ENCODE measurements around the gene ATP1A2. TPM values are rescaled to one million over a fixed set of nuclear protein-coding genes. Genes with fewer than 3 reads are reported as not detected.

Gene ATP1A2
- total RNA-seq, 2 experiments from 2014 or later, result not detected

- ATAC-seq (no peak), DNase-seq (no peak)
- no peak for TF ChIP-seq CTCF (IDR thresholded peaks at IDR 0.05)
- Mint-ChIP-seq H3K4me3 (no peak overlapping the region), H3K27me3 (peaks cover 11% of the 10 kb centered on the region), H3K27ac (no peak overlapping the region), H3K9me3 (no peaks in the 10 kb centered on the region), H3K4me1 (ENCODE audit: low read depth) (no peaks in the 10 kb centered on the region), H3K36me3 (ENCODE audit: low read depth) (no peaks in the 10 kb centered on the region)
- intact Hi-C loops (cut with micrococcal nuclease), result no loop called here
- ChIA-PET POLR2A (no interaction called here), CTCF (interaction anchor here (0.8 kb wide), 1 partner anchor 162 kb away, joined by 3 read pairs; no protein-coding TSS in a partner anchor)
Measured at GRCh38 chr1:160129046-160129445, 13.5 kb downstream of the ATP1A2 start.

- no peak for TF ChIP-seq CTCF (IDR thresholded peaks at IDR 0.05)
- CTCF ChIA-PET, result no interaction called here
- intact Hi-C loops (cut with micrococcal nuclease), result no loop called here
- ATAC-seq (no peak), DNase-seq (no peak)
- Mint-ChIP-seq H3K4me1 (ENCODE audit: low read depth) (no peaks in the 10 kb centered on the region), H3K9me3 (no peaks in the 10 kb centered on the region), H3K36me3 (ENCODE audit: low read depth) (no peaks in the 10 kb centered on the region), H3K27me3 (peaks cover 11% of the 10 kb centered on the region), H3K27ac (no peak overlapping the region), H3K4me3 (no peak overlapping the region)
- POLR2A ChIA-PET, result no interaction called here
Measured at GRCh38 chr1:160129558-160129957, 14.0 kb downstream of the ATP1A2 start.

- ChIA-PET POLR2A (interaction anchor here (0.8 kb wide), 1 partner anchor 21 kb away, joined by 3 read pairs; no protein-coding TSS in a partner anchor), CTCF (no interaction called here)
- Mint-ChIP-seq H3K4me1 (ENCODE audit: low read depth) (no peaks in the 10 kb centered on the region), H3K27ac (no peak overlapping the region), H3K4me3 (no peak overlapping the region), H3K9me3 (no peaks in the 10 kb centered on the region), H3K27me3 (peaks cover 11% of the 10 kb centered on the region), H3K36me3 (ENCODE audit: low read depth) (no peaks in the 10 kb centered on the region)
- TF ChIP-seq CTCF (IDR thresholded peaks at IDR 0.05), result no peak
- intact Hi-C loops (cut with micrococcal nuclease), result no loop called here
- ATAC-seq (no peak), DNase-seq (no peak)
Measured at GRCh38 chr1:160129966-160130365, 14.4 kb downstream of the ATP1A2 start.

GRCh38 chr1:160130486-160130885, 14.9 kb downstream of the ATP1A2 start:
- Mint-ChIP-seq H3K36me3 (ENCODE audit: low read depth) (no peaks in the 10 kb centered on the region), H3K4me3 (no peak overlapping the region), H3K27me3 (peaks cover 11% of the 10 kb centered on the region), H3K9me3 (no peaks in the 10 kb centered on the region), H3K4me1 (ENCODE audit: low read depth) (no peaks in the 10 kb centered on the region), H3K27ac (no peak overlapping the region)
- ChIA-PET CTCF (no interaction called here), POLR2A (interaction anchor here (0.8 kb wide), 1 partner anchor 21 kb away, joined by 3 read pairs; no protein-coding TSS in a partner anchor)
- ATAC-seq (no peak), DNase-seq (no peak)
- no peak for TF ChIP-seq CTCF (IDR thresholded peaks at IDR 0.05)
- intact Hi-C loops (cut with micrococcal nuclease), result no loop called here

- Mint-ChIP-seq H3K36me3 (ENCODE audit: low read depth) (no peaks in the 10 kb centered on the region), H3K27ac (no peak overlapping the region), H3K27me3 (peaks cover 11% of the 10 kb centered on the region), H3K4me3 (no peak overlapping the region), H3K9me3 (no peaks in the 10 kb centered on the region), H3K4me1 (ENCODE audit: low read depth) (no peaks in the 10 kb centered on the region)
- POLR2A ChIA-PET, result interaction anchor here (0.8 kb wide), 1 partner anchor 22 kb away, joined by 3 read pairs; no protein-coding TSS in a partner anchor
- CTCF ChIA-PET, result interaction anchor here (1.4 kb wide), 1 partner anchor 22 kb away, joined by 3 read pairs; no protein-coding TSS in a partner anchor
- TF ChIP-seq CTCF (IDR thresholded peaks at IDR 0.05), result no peak
- no peak for DNase-seq
- intact Hi-C loops (cut with micrococcal nuclease), result no loop called here
- no peak for ATAC-seq
Measured at GRCh38 chr1:160130939-160131338, 15.4 kb downstream of the ATP1A2 start.

Data from activated CD8-positive, alpha-beta T cell treated with anti-CD3 and anti-CD28 coated beads for 36 hours (primary cell).